A673 (cell line): ENCODE data around the gene EFTUD2.

Experiments used
- CTCF ChIP-seq: fragments of 300-800, 200-600 bp; sonication (generic); conservative IDR thresholded peaks from 2 replicates; pipeline ENCODE4 v1.5.1; 2017; ENCODE audit warnings: low read depth, mild to moderate bottlenecking, antibody characterized with exemption, low read length, moderate library complexity, mixed read lengths
- EZH2 ChIP-seq: fragments of 200-600 bp; sonication (generic); IDR thresholded peaks from 2 replicates; pipeline ENCODE4 v1.6.1; 2017; ENCODE audit warnings: borderline replicate concordance, low read depth, mild to moderate bottlenecking, mixed read lengths, antibody characterized with exemption, low read length; ENCODE audit not compliant: poor library complexity, severe bottlenecking

- TF ChIP-seq CTCF, result no peak
- no peak for TF ChIP-seq EZH2
Measured at GRCh38 chr17:44916781-44917241, 17.6 kb upstream of the EFTUD2 start.
